Activated CD4-positive, alpha-beta memory T cell treated with anti-CD3 and anti-CD28 coated beads, Interleukin-2, amount 10 ng/mL, durations not matched to agents 7 days and 5 days (primary cell): ENCODE measurements around the gene ZNF507. TPM values are rescaled to one million over a fixed set of nuclear protein-coding genes. Genes with fewer than 3 reads are reported as not detected.

ENCODE experiments used
- CTCF ChIA-PET: fragments of 350-600 bp; sonication (Branson Sonifier 250); formaldehyde crosslinking; loops from one replicate; lab custom pipeline; 2021; ENCODE audit warnings: antibody characterized with exemption, inconsistent platforms; lab: Charles Lee
- POLR2A ChIA-PET: fragments of 350-600 bp; sonication (Branson Sonifier 250); formaldehyde crosslinking; loops from one replicate; lab custom pipeline; 2021; ENCODE audit warnings: antibody characterized with exemption; lab: Charles Lee
- DNase-seq: peaks from one replicate; pipeline ENCODE4 v3.0.0-alpha.2; 2020
- H3K27ac Mint-ChIP-seq: one replicate; pipeline ENCODE4 v1.8.0; 2021; ENCODE audit warnings: mild to moderate bottlenecking, mixed read lengths
- H3K27me3 Mint-ChIP-seq: one replicate; pipeline ENCODE4 v1.8.0; 2021; ENCODE audit warnings: mixed read lengths
- H3K36me3 Mint-ChIP-seq: one replicate; pipeline ENCODE4 v1.8.0; 2021; ENCODE audit warnings: low read depth, mixed read lengths
- H3K4me1 Mint-ChIP-seq: one replicate; pipeline ENCODE4 v1.8.0; 2021; ENCODE audit warnings: mixed read lengths
- H3K4me3 Mint-ChIP-seq: one replicate; pipeline ENCODE4 v1.8.0; 2021; ENCODE audit warnings: mild to moderate bottlenecking, mixed read lengths
- H3K9me3 Mint-ChIP-seq: one replicate; pipeline ENCODE4 v1.8.0; 2021; ENCODE audit warnings: mixed read lengths
- total RNA-seq, 2 experiments: library from RNA; stranded (reverse); gene quantifications; one replicate each; pipeline ENCODE4 v1.2.3, GENCODE V29; 2021

Gene ZNF507
- total RNA-seq, 2 experiments from 2014 or later, result 23.4 to 23.7 TPM

DNA sequence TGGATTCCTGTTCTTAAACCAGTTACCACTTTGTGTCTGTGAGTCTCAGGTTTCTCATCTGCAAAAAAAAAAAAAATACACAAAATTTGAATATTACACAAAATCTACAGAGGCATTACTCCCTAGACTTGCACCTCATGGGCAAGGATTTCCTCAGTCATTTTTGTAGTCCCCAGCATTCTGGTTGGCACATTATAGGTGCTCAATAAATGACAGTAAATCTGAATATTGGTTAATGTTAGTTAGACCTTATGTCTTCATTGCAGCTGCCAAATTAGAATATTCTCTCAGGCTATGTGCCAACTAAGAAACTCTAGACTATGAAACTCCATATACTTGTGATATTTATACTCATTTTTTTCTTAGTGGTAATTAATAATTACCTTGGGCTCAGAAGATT, 2.2 kb downstream of the ZNF507 start:
- no peak overlapping the region for H3K27ac Mint-ChIP-seq
- CTCF ChIA-PET, result interaction anchor here (0.7 kb wide), 1 partner anchor 322 kb away, joined by 3 read pairs; no protein-coding TSS in a partner anchor

DNA sequence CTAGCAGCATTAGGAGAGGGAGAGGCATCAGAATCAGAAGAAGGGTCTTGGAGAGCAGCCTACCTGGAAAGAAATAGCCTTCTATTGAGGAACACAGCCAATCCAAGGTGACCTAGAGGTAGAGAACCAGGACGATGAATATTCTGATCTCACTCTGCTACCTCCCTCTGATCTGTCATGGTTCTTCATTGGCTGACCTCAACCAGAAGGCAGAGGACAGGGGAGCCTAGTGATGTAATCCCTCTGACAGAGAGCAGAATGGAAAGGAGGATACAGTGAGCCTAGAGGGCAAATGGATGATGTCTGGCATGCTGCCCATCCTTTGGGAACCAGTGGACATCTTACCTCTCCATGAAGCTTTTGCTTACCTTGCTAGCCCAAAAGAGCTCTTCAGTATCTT, 3.6 kb downstream of the ZNF507 start:
- DNase-seq, result no peak
- H3K4me1 Mint-ChIP-seq, result peaks cover 64% of the 10 kb centered on the region
- no peak overlapping the region for H3K4me3 Mint-ChIP-seq
- H3K36me3 Mint-ChIP-seq, result peaks cover 62% of the 10 kb centered on the region
- ChIA-PET POLR2A (interaction anchor here (2.8 kb wide), 1 partner anchor 56 kb away, joined by 10 read pairs; the partner anchor contains the start of gene DPY19L3), CTCF (no interaction called here)
- H3K9me3 Mint-ChIP-seq, result no peaks in the 10 kb centered on the region
- no peak overlapping the region for H3K27ac Mint-ChIP-seq
- H3K27me3 Mint-ChIP-seq, result peaks cover 3% of the 10 kb centered on the region

More for the DNA sequence above, 2.2 kb downstream of the ZNF507 start:
- DNase-seq, result no peak
- POLR2A ChIA-PET, result interaction anchor here (1.2 to 2.6 kb wide), 2 partner anchors 10 to 233 kb away, joined by 4 to 13 read pairs; partner anchors contain the start of gene PDCD5
- peaks cover 47% of the 10 kb centered on the region for H3K36me3 Mint-ChIP-seq
- no peaks in the 10 kb centered on the region for H3K9me3 Mint-ChIP-seq
- H3K4me3 Mint-ChIP-seq, result peak overlapping the region; percentile 98
- peaks cover 8% of the 10 kb centered on the region for H3K27me3 Mint-ChIP-seq
- peaks cover 57% of the 10 kb centered on the region for H3K4me1 Mint-ChIP-seq

DNA sequence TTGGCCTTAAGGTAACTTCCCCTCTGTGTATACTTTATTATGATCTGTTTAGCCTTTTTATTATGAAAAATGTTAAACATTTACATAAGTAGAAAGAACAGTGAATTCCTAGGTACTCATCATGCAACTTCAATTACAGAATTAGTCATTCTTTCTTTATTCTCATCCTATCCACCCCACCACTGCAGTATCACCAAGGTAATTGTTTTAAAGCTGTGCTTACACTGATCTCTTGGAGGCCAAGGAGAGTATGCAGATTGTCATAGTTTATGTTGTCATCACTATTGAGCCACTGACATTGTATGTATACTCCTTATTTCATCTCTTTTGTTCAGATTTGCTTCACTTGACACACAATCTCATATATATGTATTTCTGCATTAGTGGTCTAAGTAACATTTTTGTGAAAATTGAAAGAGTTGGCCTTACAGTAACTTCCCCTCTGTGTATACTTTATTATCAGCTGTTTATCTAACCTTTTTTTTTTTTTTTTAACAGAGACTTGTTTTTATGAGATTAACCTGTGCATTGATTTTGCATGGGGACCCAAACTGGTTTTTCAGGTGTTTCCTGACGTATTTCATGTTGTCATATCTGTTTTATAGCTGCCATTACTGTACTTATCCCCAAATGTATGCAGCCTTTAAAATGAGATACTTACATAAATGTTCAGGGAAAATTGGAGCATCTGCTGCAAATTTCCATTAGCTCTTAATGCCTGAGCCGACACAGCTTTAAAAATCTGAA, 4.5 kb downstream of the ZNF507 start:
- H3K4me1 Mint-ChIP-seq, result peaks cover 66% of the 10 kb centered on the region
- ChIA-PET POLR2A (interaction anchor here (2.8 kb wide), 1 partner anchor 55 kb away, joined by 10 read pairs; the partner anchor contains the start of gene DPY19L3), CTCF (interaction anchor here (1.2 kb wide), 1 partner anchor 10 kb away, joined by 4 read pairs; no protein-coding TSS in a partner anchor)
- DNase-seq, result no peak
- peaks cover 69% of the 10 kb centered on the region for H3K36me3 Mint-ChIP-seq
- H3K9me3 Mint-ChIP-seq, result no peaks in the 10 kb centered on the region
- no peak overlapping the region for H3K27ac Mint-ChIP-seq
- no peak overlapping the region for H3K4me3 Mint-ChIP-seq
- no peaks in the 10 kb centered on the region for H3K27me3 Mint-ChIP-seq

DNA sequence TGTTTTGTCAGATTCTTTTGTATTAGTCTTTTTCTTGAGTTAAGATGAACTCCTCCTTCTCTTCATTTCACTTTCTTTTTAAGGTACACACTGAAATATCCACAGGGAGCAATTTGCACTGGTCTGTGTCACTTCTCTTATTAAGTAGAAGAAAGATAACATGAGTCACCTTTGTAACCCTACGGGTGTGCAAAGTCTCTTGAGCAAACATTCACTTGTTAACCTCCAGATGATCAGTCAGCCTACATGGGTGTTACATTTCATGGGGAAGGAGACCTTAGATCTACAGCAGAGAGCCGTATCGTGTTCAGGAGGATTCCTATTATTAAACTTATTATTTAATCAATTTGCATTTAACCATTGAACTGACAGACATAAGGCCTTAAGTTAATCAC, 5.1 kb downstream of the ZNF507 start:
- no peak overlapping the region for H3K27ac Mint-ChIP-seq
- no peak overlapping the region for H3K4me3 Mint-ChIP-seq
- POLR2A ChIA-PET, result interaction anchor here (2.8 kb wide), 1 partner anchor 55 kb away, joined by 10 read pairs; the partner anchor contains the start of gene DPY19L3
- peaks cover 72% of the 10 kb centered on the region for H3K4me1 Mint-ChIP-seq
- no peak for DNase-seq
- H3K9me3 Mint-ChIP-seq, result no peaks in the 10 kb centered on the region
- H3K36me3 Mint-ChIP-seq, result peaks cover 74% of the 10 kb centered on the region
- H3K27me3 Mint-ChIP-seq, result no peaks in the 10 kb centered on the region
- CTCF ChIA-PET, result interaction anchor here (1.2 kb wide), 1 partner anchor 10 kb away, joined by 4 read pairs; no protein-coding TSS in a partner anchor

DNA sequence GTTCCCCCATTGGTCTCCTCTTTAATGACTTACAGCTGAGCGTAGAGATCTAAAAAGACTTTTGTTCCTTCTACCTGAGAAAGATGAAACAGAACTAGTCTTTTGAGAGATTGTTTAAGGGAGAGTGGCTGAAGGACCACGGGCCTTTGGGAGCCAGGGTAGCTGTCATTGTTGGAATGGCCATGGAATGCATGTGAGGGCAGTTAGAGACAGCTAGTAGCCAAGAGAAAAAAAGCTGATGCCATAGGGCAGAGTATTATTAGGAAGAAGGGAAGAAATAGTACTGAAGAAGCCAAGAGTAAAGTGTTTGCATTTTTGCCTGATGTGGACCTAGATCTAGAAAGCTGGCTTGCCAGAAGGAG, 5.6 kb downstream of the ZNF507 start:
- no peak overlapping the region for H3K27ac Mint-ChIP-seq
- no peaks in the 10 kb centered on the region for H3K9me3 Mint-ChIP-seq
- peaks cover 74% of the 10 kb centered on the region for H3K4me1 Mint-ChIP-seq
- ChIA-PET CTCF (interaction anchor here (1.2 kb wide), 1 partner anchor 11 kb away, joined by 4 read pairs; no protein-coding TSS in a partner anchor), POLR2A (interaction anchor here (2.8 kb wide), 1 partner anchor 54 kb away, joined by 10 read pairs; the partner anchor contains the start of gene DPY19L3)
- no peak overlapping the region for H3K4me3 Mint-ChIP-seq
- no peaks in the 10 kb centered on the region for H3K27me3 Mint-ChIP-seq
- DNase-seq, result no peak
- H3K36me3 Mint-ChIP-seq, result peaks cover 76% of the 10 kb centered on the region

DNA sequence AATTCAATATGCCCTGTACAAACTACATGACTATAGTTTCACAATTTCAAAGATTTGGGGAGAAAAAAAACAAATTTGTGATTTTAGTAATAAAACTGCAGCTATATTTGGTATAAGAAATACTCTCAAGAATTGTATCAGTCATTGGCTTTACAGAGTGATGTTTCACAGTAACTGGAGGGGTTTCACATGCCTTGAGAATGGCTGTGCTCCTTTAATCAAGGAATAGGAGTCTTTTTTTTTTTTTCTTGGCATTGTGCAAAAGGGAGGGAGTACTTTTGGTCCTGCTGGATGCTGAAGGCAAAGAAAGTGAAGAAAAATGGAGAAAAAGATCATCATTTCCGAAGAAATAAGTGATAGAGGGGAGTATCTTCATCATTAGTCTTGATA, 6.8 kb downstream of the ZNF507 start:
- H3K27me3 Mint-ChIP-seq, result no peaks in the 10 kb centered on the region
- ChIA-PET POLR2A (no interaction called here), CTCF (no interaction called here)
- no peak overlapping the region for H3K4me3 Mint-ChIP-seq
- peaks cover 79% of the 10 kb centered on the region for H3K36me3 Mint-ChIP-seq
- no peaks in the 10 kb centered on the region for H3K9me3 Mint-ChIP-seq
- no peak overlapping the region for H3K27ac Mint-ChIP-seq
- peaks cover 67% of the 10 kb centered on the region for H3K4me1 Mint-ChIP-seq
- DNase-seq, result no peak

DNA sequence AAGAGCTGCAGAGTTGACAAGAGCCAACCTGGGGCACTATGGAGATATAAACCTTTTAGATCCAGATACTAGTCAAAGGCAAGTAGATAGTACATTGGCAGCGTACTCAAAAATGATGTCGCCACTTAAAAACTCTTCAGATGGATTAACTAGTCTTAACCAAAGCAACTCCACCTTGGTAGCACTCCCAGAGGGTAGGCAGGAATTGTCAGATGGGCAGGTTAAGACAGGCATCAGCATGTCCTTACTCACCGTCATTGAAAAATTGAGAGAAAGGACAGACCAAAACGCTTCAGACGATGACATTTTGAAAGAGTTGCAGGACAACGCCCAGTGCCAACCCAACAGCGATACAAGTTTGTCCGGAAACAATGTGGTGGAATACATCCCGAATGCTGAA, 8.9 kb downstream of the ZNF507 start:
- ChIA-PET POLR2A (no interaction called here), CTCF (no interaction called here)
- H3K4me3 Mint-ChIP-seq, result no peak overlapping the region
- H3K27me3 Mint-ChIP-seq, result no peaks in the 10 kb centered on the region
- peaks cover 81% of the 10 kb centered on the region for H3K36me3 Mint-ChIP-seq
- DNase-seq, result no peak
- H3K4me1 Mint-ChIP-seq, result peaks cover 51% of the 10 kb centered on the region
- no peaks in the 10 kb centered on the region for H3K9me3 Mint-ChIP-seq
- H3K27ac Mint-ChIP-seq, result no peak overlapping the region

DNA sequence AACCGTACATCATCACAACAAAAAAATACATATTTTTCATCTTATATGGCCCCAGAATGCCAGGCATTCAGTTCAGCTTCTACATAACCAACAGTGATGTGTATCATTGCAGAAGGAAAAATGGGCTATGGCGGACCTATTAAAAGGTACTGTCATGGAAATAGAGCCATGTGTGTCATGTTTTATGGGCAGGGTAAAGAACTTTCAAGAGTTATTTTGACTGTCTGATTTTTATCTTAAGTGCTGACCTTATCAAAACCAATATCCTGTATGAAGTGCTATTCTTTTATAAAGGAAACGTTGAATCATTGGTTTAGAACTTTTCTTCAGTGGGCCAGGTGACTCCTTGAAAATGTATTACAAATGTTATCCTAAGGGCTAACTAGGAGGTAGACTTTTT, 9.9 kb downstream of the ZNF507 start:
- Mint-ChIP-seq H3K27me3 (no peaks in the 10 kb centered on the region), H3K36me3 (peaks cover 81% of the 10 kb centered on the region), H3K4me1 (peaks cover 42% of the 10 kb centered on the region), H3K9me3 (no peaks in the 10 kb centered on the region), H3K27ac (peak overlapping the region; percentile 35), H3K4me3 (no peak overlapping the region)
- DNase-seq, result no peak
- CTCF ChIA-PET, result interaction anchor here (0.6 kb wide), 1 partner anchor 189 kb away, joined by 3 read pairs; no protein-coding TSS in a partner anchor
- POLR2A ChIA-PET, result interaction anchor here (1.5 kb wide), 1 partner anchor 9 kb away, joined by 7 read pairs; the partner anchor contains the start of gene ZNF507

DNA sequence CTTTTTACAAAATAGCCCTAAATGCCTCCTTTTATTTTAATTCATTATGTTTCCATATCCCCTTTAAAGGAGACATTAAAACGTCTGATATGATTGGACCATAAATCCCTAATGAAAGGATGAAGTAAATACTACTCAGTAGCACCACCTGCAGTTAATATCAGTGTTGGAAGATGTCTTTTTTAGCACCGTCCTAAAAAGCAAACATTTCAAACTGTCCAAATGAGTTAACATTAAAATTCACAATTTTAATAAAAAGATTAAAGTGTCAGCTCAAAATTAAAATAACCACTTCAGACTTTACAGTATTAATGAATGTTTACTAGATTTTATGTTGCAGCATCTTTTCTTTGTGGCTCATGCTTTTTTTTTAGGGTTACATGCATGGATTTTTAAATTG, 12.3 kb downstream of the ZNF507 start:
- Mint-ChIP-seq H3K27ac (no peak overlapping the region), H3K27me3 (no peaks in the 10 kb centered on the region), H3K4me3 (no peak overlapping the region), H3K4me1 (peaks cover 22% of the 10 kb centered on the region), H3K36me3 (peaks cover 79% of the 10 kb centered on the region), H3K9me3 (no peaks in the 10 kb centered on the region)
- POLR2A ChIA-PET, result interaction anchor here (1.8 kb wide), 1 partner anchor 11 kb away, joined by 13 read pairs; the partner anchor contains the start of gene ZNF507
- CTCF ChIA-PET, result interaction anchor here (1.0 to 1.9 kb wide), 3 partner anchors 11 to 17 kb away, joined by 3 to 12 read pairs (median 3); partner anchors contain the start of gene ZNF507
- DNase-seq, result no peak

DNA sequence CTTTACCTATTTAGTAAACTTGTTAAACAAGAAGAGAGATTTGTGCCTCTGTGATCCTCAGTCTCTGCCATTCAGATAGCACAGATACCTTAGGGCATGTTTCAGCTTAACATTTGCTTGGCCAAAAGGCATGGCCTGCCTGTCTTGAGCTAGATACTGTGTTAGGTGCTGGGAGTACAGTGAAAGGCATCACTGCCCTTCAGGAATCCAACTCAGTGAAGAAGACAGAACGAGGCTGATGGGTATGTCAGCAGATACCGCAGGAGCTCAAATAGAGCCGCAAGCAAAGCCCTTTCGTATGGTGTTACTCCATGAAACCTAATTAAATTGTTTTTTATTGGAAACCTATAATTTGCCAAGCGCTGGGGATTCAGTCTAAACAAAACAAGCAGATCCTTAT, 12.9 kb downstream of the ZNF507 start:
- peaks cover 22% of the 10 kb centered on the region for H3K4me1 Mint-ChIP-seq
- H3K36me3 Mint-ChIP-seq, result peaks cover 78% of the 10 kb centered on the region
- ChIA-PET POLR2A (interaction anchor here (1.4 to 1.8 kb wide), 2 partner anchors 12 to 47 kb away, joined by 4 to 13 read pairs; partner anchors contain the start of genes DPY19L3 and ZNF507), CTCF (interaction anchor here (1.9 kb wide), 1 partner anchor 13 kb away, joined by 12 read pairs; the partner anchor contains the start of gene ZNF507)
- no peaks in the 10 kb centered on the region for H3K9me3 Mint-ChIP-seq
- DNase-seq, result no peak
- no peak overlapping the region for H3K4me3 Mint-ChIP-seq
- no peak overlapping the region for H3K27ac Mint-ChIP-seq
- H3K27me3 Mint-ChIP-seq, result no peaks in the 10 kb centered on the region

DNA sequence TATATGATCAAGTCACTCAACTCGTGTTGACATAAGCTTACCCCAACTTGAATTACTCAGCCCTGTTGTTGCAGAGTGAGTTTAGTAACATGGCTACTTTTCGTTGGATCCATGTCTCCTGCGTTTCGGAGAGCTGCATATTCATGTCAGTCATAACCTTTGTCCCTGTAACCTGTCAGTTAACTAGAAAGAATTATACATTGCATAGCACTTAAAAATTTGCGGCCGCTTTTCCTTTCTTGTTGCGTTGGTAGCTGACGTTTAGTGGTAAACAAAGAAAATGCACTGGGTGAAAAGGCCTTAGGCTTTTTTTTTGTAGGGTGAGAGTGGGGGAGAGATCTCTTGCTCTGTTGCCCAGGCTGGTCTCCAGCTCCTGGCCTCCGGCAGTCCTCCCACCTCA, 14.2 kb downstream of the ZNF507 start:
- peaks cover 15% of the 10 kb centered on the region for H3K4me1 Mint-ChIP-seq
- H3K9me3 Mint-ChIP-seq, result no peaks in the 10 kb centered on the region
- POLR2A ChIA-PET, result interaction anchor here (1.4 kb wide), 1 partner anchor 46 kb away, joined by 4 read pairs; the partner anchor contains the start of gene DPY19L3
- no peak overlapping the region for H3K4me3 Mint-ChIP-seq
- H3K27ac Mint-ChIP-seq, result no peak overlapping the region
- H3K36me3 Mint-ChIP-seq, result peaks cover 75% of the 10 kb centered on the region
- H3K27me3 Mint-ChIP-seq, result no peaks in the 10 kb centered on the region
- no peak for DNase-seq
- CTCF ChIA-PET, result no interaction called here

DNA sequence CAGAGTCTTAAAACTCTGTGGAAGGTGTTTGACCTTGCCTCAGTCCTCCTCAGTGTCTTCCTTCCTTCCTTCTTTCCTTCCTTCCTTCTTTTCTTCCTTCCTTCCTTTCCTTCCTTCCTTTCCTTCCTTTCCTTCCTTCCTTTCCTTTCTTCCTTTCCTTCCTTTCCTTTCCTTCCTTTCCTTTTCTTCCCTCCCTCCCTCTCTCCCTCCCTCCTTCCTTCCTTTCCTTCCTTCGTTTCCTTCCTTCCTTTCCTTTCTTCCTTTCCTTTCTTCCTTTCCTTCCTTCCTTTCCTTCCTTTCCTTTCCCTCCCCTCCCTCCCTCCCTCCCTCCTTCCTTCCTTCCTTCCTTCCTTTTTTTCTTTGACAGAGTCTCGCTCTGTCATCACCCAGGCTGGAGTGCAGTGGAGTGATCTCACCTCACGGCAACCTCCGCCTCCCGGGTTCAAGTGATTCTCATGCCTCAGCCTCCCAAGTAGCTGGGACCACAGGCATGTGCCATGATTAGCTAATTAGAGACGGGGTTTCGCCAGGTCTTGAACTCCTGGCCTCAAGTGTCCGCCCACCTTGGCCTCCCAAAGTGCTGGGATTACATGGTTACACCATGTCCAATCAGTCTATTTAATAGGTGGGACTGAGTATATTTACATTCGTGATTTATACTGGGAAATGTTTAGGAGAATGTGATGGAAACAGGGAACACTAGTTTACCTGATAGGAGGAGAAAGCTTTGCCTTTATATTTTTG, 16.3 kb downstream of the ZNF507 start:
- no peak overlapping the region for H3K4me3 Mint-ChIP-seq
- no peak overlapping the region for H3K27ac Mint-ChIP-seq
- ChIA-PET POLR2A (no interaction called here), CTCF (interaction anchor here (0.9 kb wide), 1 partner anchor 21 kb away, joined by 3 read pairs; no protein-coding TSS in a partner anchor)
- H3K4me1 Mint-ChIP-seq, result peaks cover 6% of the 10 kb centered on the region
- H3K36me3 Mint-ChIP-seq, result peaks cover 77% of the 10 kb centered on the region
- DNase-seq, result no peak
- H3K9me3 Mint-ChIP-seq, result no peaks in the 10 kb centered on the region
- no peaks in the 10 kb centered on the region for H3K27me3 Mint-ChIP-seq
